H54 (cell line): ENCODE measurements around the gene TLE1.

Source experiments
- DNase-seq: peaks from one replicate; pipeline ENCODE4 v3.0.0; 2011; ENCODE audit warnings: low spot score, mixed read lengths; ENCODE audit not compliant: insufficient read length
- FAIRE-seq: peaks from 3 replicates; lab custom pipeline; 2011; peaks lifted over from hg19 to GRCh38; lab: Jason Lieb, UNC
- POLR2A ChIP-seq: IDR thresholded peaks from 2 replicates; pipeline ENCODE4 v1.6.1; 2011; ENCODE audit warnings: low read depth, mild to moderate bottlenecking, low read length

The TLE1 gene

DNA sequence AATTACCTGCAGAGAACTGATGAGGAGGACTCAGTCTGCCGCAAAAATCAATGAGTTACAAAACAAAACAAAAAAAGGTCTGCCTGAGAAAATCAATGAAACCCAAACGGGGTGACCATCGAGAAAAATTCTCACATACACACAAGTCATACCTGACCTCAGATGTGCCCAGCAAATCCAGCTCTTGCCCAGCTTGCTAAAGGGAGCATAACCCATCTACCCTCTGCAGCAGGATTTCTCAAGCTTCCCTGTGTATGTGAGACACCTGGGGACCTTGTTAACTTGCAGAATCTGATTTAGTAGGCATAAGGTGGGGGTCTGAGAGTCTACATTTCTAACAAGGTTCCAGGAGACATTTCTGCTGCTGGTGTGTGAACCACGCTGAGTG lies 126.3 kb downstream of the TLE1 start:
- FAIRE-seq (no peak), DNase-seq (no peak)
- TF ChIP-seq POLR2A: no peak

- DNase-seq: peak; percentile 58
- peak; percentile 94 for FAIRE-seq
- TF ChIP-seq POLR2A: no peak
Observed at GRCh38 chr9:81562231-81563019, 126.9 kb downstream of the TLE1 start.

- TF ChIP-seq POLR2A: no peak
- DNase-seq: no peak
- FAIRE-seq: no peak
Observed at GRCh38 chr9:81560851-81561732, 128.3 kb downstream of the TLE1 start.

GRCh38 chr9:81559709-81560108 lies 129.6 kb downstream of the TLE1 start:
- DNase-seq (peak; percentile 72), FAIRE-seq (peak; percentile 98)
- no peak for TF ChIP-seq POLR2A

- FAIRE-seq (no peak), DNase-seq (no peak)
- TF ChIP-seq POLR2A: no peak
Observed at GRCh38 chr9:81559197-81559596, 130.2 kb downstream of the TLE1 start.

DNA sequence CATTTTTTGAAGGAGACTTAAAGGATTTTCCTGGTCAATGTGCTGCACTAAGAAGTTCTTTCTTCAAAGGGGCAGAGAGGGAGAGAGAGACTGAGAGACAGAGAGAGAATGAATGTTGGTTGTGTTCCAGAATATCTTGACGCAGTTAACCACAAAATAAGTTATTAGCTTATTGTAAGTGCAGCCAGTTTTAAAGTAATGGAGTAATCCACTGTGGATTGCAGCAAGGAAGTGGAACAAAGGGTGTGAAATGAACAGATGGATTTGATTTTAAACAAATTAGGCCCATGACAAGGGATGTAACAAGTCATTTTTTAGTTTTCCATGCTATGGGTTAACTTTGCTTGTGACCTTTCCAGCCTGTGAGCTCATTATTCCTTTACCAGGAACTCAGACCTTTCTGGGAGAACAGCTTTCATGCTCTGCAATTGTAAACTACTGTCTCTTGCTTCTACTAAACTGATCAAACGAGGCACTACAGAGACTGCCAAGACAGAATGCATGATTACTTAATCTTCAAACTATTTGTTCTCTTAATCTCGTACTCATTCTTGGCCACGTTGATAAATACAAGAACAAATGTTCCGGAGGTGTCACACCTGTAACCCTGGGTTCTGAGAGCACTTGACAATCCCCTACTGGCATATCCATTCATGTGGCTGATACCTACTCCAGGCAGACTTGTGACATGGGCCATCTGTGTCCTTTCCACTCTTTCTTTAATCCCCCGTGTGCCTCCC lies 131.1 kb downstream of the TLE1 start:
- TF ChIP-seq POLR2A: no peak
- DNase-seq: no peak
- peak; percentile 15 for FAIRE-seq

- TF ChIP-seq POLR2A: no peak
- no peak for FAIRE-seq
- DNase-seq: no peak
Observed at GRCh38 chr9:81557452-81558090, 131.8 kb downstream of the TLE1 start.

GRCh38 chr9:81556923-81557322 lies 132.4 kb downstream of the TLE1 start:
- TF ChIP-seq POLR2A: no peak
- DNase-seq (no peak), FAIRE-seq (no peak)

DNA sequence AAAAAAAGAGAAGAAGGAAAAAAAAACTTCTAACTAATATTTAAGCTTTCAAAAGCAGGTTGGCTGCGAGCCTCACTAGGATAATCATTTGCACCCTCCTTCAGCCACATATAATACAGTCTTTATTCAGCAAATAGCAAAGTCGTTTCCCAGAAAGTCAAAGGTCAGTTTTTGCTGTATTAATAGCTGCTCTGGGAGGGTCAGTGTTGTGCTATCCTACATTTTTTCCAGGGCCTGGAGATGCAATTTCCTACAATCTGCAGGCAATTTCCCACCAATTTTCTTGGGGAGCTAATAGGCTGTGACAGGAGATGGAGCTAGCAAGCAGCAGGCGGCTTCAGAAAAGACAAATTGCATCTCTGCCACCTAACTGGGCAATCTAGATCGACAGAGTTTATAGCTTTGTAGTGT lies 136.8 kb downstream of the TLE1 start:
- FAIRE-seq (peak; percentile 11), DNase-seq (no peak)
- TF ChIP-seq POLR2A: no peak

- FAIRE-seq (no peak), DNase-seq (no peak)
- no peak for TF ChIP-seq POLR2A
Observed at GRCh38 chr9:81550207-81550583, 139.2 kb downstream of the TLE1 start.

DNA sequence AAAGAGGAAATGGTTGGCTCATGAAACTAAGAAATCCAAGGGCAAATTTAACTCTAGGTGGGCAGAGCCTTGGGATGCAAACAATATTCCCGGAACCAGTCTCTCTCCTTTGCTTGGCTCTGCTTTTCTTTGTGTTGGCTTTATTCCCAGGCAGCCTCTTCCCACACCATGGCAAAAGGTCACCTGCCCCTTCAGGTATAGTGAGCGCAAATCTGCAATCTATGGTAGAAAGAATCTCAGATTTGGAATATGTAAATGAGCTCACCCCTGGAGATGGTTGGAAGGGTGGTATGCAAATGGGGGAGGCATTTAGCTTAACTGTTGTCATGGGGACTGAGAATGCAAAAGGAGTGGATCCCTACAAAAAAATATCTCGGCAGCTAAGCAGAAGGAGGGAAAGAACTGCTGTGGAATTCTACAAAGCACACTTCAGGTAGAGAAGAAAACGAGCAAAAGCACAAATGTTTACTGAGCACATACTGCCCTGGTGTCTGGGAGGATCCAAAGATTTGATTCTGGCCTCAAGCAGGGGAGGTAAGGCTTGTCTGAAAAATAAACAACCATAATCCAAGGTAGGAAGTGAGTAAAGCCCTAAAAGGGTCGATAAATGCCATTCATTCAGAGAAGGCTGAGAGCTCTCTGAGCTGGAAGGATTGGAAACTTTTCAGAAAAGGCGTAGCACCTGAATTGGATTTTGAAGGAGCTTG lies 139.7 kb downstream of the TLE1 start:
- DNase-seq: no peak
- TF ChIP-seq POLR2A: no peak
- FAIRE-seq: peak; percentile 89

- no peak for FAIRE-seq
- TF ChIP-seq POLR2A: no peak
- no peak for DNase-seq
Observed at GRCh38 chr9:81548911-81549310, 140.4 kb downstream of the TLE1 start.

- DNase-seq (no peak), FAIRE-seq (peak; percentile 62)
- no peak for TF ChIP-seq POLR2A
Observed at GRCh38 chr9:81546489-81546888, 142.9 kb downstream of the TLE1 start.
